Activated CD4-positive, alpha-beta T cell treated with anti-CD3 and anti-CD28 coated beads for 1 hour (primary cell): ENCODE results near the gene MDFI.

Experiments used
- DNase-seq: peaks from one replicate; pipeline ENCODE4 v3.0.0-alpha.2; 2020

The MDFI gene

DNA sequence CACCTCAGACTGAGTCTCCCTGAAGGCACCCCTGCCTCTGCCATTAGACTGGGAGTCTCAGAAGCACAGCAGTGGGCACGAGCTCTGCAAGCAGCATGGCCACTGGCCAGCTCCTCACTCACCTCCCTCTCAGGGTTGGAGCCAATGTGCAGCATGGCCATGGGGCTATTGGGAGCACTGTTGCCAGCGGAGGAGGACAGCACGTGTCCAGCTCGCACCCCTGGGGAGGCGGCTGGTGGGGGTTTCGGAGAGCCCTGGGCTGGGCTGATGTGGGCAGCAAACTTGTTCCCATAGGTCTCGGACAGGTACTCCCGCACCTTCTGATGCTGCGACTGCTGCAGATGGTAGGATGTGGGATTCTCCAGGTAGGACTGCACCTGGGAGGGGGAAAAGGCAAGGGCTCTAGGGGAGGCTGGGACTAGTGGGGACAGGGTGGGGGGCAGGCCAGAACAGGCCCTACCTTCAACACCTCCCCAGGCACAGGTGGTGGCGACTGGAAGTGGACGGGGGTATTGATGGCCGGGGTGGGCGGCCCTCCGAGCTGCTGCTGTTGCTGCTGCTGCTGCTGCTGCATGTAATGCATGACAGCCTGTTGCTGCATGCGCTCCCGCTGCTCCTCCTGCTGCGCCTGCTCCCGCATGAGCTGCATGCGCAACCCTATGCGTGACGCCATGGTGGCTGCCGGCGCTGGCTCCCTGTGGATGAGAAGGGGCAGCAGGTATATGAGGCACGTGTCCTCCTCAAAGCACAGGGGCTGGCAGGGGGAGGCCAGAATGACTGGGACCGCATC is 52.5 kb downstream of the MDFI start:
- no peak for DNase-seq

GRCh38 chr6:41691426-41692079 is 53.3 kb downstream of the MDFI start:
- DNase-seq, result no peak

GRCh38 chr6:41692080-41692675 is 53.9 kb downstream of the MDFI start:
- DNase-seq, result no peak

- DNase-seq, result no peak
These were observed 54.5 kb downstream of the MDFI start for GRCh38 chr6:41692730-41693129.

GRCh38 chr6:41693281-41694240 is 55.3 kb downstream of the MDFI start:
- DNase-seq, result no peak

DNA sequence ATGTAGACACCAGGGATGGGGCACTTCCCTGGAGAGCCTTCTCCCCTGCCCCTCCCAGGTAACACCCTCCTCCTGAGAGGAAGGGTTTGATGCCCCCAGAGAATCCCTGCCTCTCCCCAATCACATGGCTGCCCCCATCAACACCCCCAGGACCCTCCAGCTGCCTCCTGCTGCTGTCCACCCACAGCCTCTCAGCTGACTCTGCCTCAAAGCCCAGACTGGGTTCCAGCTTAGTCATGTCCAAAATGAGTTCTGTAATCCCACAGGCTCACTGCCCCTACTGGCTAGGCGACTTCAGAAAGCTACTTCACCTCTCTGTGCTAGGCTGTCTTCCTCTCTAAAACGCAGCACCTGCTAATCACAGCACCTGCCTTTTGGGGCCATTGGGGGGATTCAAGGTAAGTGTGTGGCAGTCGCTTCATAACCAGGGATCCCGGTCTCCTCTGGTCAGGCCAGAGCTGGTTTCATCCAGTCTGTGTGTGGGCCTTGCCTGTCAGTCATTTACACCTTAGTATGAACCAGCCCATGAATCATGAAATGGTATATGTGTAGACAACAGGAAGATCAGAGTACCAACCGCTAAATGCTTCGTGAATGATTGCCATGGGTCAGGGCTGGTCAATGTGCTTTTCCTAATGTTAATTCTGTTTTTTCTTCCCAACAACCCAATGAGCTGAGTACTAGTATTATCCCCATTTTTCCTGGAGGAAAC is 56.7 kb downstream of the MDFI start:
- DNase-seq, result no peak

DNA sequence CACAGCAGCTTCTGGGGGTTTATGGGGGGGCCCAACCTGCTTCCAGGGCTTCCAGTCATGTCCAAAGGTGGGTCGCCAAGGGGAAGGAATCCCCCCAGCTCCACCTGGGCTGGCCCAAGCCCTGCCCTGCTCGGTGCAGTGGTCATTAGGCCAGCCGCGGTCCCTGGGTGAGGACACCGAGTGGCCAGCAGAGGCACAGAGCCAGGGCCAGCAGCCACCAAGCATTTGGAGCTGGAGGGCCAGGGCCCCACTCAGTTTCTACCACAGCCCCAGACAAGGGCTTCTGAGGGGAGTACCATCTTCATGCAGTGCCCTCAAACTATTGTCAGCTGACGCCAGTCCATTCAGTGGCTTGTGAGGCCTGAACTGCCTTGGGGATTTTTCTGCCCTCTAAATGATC is 57.6 kb downstream of the MDFI start:
- DNase-seq, result no peak

- DNase-seq, result no peak
These were observed 58.5 kb downstream of the MDFI start for GRCh38 chr6:41696788-41697187.

DNA sequence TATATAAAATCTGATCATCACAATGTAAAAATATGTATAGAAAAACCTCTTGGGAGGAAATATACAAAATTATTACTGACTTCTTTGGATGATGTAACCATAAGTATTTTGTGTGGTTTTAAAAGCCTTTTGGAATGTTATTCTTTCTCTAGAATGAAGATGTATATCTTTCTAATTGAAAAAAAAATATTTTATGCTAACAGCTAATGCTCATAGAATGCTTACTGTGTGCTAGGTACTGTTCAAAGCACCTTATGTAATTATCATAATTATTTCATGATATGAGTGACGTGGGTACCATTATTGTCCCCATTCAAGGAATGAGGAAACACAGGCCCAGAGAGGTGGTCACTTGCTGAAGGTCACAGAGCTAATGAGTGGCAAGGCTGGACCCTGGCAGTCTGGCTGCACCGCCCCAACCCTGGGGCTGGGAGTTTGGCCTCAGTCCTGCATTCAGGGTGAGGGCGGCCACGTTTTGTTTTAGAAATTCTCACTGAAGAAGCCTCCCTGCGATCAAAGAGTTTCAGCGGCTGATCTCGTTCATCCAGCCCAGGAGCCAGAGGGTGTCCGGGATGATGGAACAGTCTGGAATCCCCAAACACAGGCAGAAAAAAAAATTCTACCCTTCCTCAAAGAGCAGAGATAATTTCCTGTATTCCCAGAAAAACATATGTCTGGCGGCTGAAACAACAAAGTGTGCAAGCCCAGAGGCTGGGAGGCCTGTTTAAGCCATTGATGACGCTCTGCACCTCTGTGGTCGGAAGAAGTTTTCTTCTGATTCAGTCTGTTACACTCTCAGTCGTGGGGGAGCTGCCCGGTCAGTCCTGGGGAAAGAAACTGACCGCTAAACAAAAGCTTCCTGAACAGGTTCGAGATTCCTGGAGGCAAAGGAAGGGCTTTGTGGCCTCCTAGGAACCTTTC is 59.9 kb downstream of the MDFI start:
- DNase-seq, result no peak

- DNase-seq, result no peak
These were observed 60.8 kb downstream of the MDFI start for GRCh38 chr6:41699063-41699462.

DNA sequence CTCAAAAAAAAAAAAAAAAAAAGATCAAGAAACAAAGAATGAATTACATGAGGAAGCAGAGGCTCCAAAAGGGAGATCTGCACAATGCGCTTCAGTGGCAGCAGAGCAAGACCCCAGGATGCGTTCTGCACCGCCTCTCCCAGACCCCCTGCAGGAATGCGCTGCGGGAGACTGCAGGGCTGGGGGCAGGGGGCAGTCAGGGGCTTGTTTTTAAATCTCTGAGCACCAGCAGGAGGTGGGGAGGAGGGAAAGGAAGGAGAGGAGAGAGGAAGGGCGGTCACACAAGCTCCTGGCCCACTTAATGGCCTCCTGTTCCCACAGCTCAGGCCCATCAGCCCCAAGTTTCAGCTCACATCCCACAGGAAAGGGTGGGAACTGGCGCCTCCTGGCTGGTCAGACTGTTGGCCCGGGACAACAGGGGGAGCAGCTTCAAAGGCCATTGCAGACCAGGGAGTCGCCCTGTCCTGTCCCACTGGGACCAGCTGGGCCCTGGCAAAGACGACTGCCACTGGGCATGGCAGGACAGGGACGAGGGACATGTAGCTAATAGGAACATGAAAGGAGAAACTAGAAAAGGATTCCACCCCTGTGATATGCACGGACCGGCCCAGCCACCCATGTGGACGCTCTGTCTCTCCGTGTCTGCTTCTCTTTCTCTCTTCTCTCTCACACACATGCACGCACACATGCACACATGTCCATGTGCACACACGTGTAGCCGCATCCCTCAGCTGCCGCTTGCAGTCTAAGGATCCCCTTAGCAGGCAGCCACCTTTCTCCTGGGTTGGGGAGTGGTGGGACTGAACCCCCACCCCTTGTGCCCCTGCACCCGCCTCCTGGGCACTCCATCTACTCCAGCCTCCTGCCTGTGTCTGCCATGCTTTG is 62.4 kb downstream of the MDFI start:
- DNase-seq, result no peak

- DNase-seq, result no peak
These were observed 63.9 kb downstream of the MDFI start for GRCh38 chr6:41702089-41702745.

- no peak for DNase-seq
These were observed 64.7 kb downstream of the MDFI start for GRCh38 chr6:41702771-41703494.
